ENCODE results near the gene HTT.

The HTT gene

DNA sequence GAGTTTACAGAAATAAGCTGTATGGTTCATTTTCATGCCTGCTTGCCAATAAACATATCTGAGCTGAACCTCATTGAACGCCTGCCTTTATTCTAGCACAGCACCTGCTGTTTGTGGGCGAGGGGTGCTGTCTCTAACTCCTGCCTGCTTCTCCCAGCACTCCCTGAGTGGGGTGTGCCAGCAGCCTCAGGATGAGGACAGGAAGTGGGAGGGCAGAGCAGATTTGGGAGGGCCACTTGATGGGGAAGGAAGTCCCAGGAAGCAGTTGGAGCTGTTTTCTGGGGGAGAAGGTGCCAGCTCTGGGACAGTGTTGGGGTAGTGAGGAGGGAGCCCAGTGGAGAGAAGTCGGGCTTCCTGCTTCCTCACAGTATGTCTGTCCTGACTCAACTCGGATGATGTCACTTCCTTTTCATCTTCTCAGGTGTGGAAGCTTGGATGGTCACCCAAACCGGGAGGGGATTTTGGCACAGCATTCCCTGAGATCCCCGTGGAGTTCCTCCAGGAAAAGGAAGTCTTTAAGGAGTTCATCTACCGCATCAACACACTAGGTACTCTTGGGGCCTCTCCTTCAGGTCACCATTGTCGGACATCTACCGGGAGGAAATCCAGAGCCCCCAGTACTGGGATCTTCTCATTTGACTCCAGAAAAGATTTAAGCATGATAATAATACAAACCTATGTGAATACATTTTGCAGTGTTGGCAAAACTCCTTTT lies 145.4 kb downstream of the HTT start:
- DNase-seq (ENCODE audit: low spot score): no peak

DNA sequence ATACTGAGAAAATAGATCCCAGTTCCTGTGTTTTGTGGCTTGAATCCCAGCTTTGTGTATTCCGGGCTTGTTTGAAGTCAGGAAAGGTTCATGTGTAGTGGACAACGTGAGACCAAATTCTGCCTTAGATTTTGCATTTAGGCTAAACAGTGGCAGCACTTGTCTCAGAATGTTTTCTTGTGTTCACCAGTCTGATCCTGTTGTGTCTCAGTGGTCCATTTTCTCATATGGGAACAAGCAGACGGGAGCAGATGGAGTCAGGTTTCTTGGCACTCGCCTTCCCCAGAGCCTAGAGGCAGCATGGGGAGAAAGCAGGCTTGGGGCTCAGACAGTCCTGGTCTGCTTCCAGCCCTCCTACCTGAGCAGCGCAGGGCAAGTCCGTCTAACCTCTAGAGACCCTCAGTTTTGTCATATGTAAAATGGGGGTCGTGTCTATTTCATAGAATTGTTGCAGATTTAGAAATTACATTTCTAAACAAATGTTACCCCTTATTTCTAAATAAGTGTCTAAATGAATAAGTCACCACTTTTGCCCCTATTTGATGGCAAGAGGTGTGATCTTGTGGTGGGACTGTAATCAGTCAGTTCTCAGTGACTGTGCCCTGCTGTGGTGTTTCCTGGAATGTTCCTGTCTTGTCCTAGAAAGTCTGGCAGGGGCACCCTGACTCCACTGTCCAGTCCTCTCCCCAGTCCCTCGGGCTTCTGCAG lies 146.1 kb downstream of the HTT start:
- DNase-seq (ENCODE audit: low spot score): no peak

DNA sequence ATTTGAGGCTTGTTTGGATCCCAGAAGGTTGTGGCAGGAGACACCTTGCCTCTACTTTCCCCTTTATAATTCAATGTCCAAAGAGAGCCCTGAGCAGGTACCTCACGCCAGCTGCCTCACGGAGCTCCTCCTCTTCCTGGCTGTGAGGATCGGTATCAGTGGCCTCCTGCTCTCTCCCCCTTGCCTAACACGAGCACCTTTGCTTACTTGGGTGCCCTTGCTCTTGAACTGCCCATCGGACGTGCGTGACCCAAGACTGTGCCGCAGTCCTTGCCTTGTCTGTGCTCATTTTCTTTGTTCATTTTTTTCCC lies 146.7 kb downstream of the HTT start:
- DNase-seq (ENCODE audit: low spot score): no peak

DNA sequence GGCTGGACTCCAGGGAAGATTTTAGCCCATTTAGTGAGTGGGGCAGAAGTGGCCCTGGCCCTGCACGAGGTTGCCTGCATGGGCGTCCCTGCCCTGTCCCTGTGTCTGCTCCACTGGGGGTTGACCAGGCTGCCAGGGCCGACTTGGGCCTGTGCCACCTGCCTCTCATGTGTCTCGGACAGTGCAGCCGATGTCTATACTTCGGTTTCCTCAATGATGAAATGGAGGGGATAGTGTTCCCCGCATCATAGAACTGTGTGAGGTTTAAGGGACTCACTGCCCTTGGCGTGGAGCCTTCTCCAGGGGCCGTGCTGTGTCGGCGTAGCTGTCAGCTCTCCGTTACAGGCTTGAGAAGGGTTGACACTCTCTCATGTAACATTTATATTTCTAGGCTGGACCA lies 147.5 kb downstream of the HTT start:
- DNase-seq (ENCODE audit: low spot score): no peak

DNA sequence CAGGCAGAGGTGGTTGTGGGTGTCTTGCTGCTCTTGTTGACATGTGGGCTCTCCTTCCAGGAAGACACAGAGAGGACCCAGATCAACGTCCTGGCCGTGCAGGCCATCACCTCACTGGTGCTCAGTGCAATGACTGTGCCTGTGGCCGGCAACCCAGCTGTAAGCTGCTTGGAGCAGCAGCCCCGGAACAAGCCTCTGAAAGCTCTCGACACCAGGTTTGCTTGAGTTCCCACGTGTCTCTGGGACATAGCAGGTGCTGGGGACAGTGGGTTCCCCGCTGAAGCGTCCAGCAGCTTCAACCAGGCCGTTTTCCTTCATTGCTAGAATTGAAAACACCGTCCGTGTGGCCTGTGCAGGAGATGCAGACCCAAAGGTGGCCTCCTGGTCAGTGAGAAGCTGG lies 148.9 kb downstream of the HTT start:
- DNase-seq (ENCODE audit: low spot score): no peak

DNA sequence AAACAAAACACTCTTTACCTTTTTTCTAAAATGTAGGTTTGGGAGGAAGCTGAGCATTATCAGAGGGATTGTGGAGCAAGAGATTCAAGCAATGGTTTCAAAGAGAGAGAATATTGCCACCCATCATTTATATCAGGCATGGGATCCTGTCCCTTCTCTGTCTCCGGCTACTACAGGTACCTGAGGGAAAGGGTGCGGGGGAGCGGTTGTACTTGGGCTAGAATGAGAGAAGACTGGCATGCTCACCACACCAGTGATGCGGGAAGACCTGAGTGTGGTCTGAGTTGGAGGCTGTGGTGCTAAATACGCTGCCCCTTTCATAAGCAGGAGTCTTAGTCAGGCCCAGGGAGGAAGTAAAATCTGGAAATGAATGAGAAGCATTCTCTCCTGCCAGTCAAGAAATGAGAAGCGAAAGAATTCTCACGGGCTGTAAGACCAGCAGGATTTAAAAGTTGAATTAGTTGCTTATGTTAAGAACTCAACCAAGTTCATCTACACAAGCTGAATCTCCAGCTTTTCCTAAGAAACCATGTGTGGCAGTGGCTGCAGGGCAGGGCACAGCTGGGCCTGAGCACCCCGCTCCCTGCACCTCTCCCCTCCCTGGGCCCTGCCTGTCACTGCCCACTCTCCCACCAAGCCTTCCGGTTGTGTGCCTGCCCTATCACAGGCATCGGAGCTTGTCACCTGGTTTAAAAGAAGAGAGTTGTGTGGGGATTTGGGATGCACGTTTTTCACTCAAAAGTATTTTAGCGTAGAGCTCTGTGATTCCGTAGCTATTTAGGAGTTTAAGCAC lies 149.7 kb downstream of the HTT start:
- no peak for DNase-seq (ENCODE audit: low spot score)

DNA sequence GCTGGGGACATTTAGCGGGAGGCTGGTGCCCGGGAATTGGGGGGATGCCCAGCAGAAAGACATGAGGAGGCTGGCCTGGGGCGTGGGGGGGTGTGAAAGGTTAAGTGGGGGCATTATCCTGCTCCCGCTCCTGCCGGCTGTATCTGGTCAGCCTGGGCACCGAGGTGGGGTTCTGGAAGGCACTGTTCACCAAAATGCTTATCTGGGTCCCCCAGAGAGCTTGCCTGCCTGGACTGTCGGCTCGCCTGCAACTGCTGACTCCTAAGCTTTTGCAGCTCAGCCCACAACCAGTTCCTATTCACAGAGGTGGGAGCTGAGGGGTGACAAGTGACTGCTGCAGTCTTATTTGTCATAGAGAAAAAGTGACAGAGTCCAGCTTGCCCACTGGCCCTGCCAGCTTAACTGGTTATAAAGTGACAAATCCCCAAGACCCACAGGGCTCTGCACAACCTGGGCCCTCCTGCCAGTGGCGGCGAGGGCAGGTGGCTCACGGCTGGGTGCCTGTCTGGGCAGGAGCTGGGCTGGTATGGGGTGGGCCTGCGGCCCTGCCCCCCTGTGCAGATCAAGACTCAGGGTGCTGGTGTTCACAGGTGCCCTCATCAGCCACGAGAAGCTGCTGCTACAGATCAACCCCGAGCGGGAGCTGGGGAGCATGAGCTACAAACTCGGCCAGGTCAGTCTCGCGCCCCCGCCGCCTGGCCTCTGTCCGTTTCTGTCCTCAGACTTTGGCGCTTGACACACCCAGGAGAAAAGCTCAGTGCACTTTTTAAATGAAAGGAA lies 150.8 kb downstream of the HTT start:
- no peak for DNase-seq (ENCODE audit: low spot score)

DNA sequence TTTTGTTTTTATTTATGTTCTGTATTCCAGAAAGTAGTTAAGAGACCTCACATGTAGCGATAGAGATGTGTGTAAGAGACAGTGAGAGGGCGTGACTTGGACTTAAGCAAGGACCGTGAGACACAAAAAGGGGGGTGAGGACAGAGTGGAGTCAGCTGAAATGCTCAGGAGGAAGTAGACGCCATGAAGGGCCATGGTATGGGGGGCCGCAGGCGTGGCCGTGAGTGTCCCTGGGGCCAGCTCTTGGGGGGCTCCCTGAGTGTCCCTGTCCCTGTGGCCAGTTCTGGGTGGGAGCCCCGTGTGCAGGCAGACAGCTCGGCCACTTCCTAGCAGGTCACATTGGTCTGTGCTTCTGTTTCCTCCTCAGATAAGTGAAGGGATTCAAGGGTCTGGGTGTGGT lies 151.5 kb downstream of the HTT start:
- DNase-seq (ENCODE audit: low spot score): no peak

DNA sequence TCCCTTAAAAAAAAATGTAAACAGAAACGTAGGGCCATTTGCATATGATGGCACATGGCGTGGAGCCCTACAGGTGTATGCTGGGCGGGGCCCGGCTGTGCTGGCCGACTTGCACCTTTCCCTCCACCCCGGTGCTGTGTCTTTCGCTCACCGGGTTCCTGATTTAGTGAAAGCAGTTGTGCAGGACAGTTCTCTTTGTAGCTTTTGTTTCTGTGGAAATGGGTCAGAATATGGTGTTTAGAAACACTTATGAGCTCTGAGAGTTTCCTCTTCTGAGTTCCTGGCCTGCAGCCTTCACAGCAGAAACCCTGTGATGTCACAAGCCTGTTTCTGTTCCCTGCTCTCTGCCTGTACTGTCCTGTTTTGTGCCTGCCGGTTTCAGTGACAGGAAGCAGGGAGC lies 152.0 kb downstream of the HTT start:
- DNase-seq (ENCODE audit: low spot score): no peak

DNA sequence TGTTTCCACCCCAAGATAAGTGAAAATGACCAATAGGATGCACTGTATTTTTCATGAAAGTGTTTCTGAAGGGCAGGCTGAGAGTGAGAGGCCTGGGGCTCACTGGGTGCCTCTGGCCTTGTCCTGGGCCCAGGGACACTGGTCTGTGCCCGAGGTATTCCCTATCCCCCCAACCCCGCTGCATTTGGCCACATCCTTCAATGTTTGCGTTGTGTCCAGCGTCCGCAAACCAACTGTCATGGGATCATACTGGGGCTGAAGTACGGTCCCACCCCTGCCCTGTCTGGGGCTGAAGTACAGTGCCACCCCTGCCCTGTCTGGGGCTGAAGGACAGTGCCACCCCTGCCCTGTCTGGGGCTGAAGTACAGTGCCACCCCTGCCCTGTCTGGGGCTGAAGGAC lies 152.5 kb downstream of the HTT start:
- DNase-seq (ENCODE audit: low spot score): no peak

DNA sequence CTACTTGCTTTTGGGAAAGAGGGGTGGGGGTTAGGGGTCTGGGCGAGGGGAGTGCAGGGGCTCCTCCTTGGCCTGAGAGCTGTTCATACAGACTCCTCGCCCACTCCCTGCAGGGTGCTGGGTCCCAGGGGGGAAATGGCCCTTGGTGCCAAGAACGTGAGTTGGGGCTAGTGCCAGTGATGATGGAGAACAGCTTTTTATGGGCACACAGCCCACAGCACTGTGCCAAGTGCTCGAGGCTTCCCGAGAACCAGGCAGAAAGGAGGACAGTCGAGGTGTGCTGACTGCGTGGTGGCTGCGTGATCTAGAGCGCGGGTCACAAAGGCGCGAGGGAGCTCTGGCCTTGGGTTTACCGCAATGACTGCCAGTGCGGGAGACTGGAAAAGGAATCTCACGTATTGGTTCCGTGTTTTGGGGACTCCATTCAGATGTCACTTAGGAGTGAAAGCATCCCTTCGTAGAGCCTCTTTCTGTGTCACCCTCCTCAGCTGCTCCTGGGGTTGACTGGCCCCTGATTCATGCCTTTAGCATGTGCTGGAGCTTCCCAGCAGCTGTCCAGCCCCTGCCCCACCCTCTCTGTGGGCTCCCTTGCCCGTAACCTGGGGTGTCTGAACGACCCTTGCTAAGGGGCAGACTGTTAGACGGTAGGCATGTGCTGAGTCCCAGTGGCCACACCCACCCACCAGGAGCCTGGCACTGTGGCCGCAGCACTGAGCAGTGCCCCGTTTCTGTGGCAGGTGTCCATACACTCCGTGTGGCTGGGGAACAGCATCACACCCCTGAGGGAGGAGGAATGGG lies 153.6 kb downstream of the HTT start:
- no peak for DNase-seq (ENCODE audit: low spot score)

DNA sequence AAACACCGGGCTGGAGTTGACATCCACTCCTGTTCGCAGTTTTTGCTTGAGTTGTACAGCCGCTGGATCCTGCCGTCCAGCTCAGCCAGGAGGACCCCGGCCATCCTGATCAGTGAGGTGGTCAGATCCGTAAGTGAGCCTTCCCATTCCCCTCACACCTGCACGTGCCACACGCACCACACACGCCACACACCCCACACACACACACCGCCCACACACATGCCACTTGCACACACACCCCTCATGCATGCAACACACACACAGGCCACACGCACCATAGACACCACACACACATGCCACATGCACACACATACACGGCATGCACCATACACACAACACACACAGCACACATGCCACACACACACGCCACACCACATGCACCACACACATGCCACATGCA lies 154.4 kb downstream of the HTT start:
- DNase-seq (ENCODE audit: low spot score): no peak

DNA sequence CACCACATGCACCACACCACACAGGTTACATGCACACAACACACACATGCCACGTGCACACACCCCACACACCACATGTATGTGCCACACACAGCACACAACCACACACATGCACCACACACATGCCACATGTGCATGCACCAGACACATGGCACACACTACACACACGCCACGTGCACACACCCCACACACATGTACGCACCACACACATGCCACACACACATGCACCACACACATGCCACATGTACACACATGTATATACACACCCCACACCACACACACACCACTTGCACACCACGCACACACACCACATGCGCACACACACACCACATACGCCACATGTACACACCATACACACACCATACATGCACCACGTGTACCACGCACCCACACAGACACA lies 154.8 kb downstream of the HTT start:
- DNase-seq (ENCODE audit: low spot score): no peak

DNA sequence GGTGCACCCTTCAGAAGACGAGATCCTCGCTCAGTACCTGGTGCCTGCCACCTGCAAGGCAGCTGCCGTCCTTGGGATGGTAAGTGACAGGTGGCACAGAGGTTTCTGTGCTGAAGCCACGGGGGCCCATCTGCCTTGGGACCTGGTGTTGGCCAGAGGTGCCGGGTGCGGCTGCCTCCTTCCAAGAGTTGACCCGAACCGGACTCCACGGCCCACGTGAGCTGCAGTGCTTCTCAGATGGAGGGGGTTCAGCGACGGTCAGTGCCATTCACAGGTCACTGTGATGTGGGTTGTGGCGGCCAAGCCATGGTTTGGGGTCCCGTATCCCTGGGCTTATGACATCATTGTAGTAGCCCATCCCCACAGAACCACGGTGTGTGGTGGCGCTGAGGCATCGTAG lies 155.5 kb downstream of the HTT start:
- DNase-seq (ENCODE audit: low spot score): no peak

DNA sequence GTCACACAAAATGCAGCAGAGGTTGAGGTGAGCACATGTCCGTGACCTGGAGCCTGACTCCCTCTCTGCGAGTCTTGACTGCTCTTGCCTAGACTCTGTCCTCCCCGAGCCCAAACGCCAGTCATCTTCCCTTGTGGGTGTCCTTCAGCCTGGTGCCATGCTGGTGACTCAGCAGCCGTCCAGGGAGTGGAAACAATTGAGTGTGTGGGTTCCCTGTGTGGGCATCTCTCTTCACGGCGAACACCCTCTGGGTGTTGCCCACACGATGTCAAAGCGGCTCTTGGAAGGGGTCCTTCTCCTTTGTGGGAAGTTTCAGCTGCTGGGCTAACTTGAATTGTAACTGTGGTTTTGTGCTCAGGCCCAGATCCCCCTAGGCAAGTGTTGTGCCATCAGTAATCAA lies 157.0 kb downstream of the HTT start:
- no peak for DNase-seq (ENCODE audit: low spot score)

DNA sequence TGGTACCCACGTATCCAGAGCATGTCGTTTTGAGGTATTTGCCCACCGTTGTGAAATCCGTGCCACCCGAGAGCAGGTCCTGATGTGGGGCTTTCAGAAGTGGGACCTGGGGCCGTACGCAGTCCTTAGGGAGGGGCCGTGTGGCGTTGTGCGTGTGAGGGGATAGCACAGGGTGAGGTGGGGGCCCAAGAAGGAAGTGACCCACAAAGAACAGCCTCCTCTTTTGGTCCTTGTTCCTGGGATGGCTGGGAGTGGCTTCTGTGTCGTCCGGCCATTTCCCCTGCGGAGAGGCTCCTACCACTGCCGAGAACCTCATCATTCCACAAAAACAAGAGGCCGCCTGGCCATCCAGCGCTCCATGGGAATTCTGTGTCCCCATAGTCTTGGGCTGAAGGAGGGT lies 157.5 kb downstream of the HTT start:
- DNase-seq (ENCODE audit: low spot score): no peak

DNA sequence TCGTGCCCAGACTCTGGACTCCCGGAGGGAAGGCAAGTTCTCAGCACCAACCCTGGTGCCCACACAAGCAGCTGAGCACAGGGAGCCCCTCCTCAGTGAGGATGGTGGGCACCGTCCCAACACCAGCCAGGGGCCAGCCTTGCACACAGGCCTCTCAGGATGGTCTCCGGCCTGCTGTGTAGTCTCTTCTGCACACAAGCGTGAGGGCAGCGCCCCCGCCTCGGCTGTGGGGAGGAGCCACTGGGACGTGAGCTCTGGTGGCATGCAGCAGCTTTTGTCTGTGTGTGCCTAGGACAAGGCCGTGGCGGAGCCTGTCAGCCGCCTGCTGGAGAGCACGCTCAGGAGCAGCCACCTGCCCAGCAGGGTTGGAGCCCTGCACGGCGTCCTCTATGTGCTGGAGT lies 158.4 kb downstream of the HTT start:
- DNase-seq (ENCODE audit: low spot score): no peak

DNA sequence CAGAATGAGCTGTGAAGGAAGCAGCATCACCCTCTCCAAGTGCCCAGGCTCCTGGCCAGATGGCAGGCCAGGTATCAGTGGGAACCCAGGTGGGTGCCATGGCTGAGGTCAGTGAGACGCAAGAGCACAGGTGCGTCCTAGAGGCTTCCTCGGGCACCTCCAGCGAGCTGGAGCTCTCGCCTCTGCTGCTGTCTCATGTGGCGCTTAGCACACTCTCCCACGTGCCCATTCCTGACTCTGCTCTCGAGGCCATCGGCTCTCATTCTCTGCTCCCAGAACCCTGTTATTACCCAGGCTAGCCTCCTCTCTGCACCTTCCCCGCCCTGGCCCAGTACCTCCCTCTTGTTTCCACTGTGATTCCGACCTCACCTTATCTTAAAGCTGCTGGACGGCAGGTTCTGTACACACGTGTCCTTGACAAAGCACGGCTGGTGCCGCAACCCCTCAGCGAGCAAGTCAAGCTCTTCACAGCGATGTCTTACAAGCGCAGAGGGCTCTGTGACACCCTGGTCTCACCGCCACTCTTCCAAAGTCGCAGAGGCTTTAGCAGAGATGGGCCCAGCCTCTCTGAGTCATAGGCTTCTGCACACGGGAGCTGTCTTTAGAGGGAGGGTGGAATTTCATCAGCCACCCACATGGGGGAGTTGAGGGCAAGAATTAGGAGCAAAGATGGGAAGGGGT lies 159.1 kb downstream of the HTT start:
- DNase-seq (ENCODE audit: low spot score): no peak

DNA sequence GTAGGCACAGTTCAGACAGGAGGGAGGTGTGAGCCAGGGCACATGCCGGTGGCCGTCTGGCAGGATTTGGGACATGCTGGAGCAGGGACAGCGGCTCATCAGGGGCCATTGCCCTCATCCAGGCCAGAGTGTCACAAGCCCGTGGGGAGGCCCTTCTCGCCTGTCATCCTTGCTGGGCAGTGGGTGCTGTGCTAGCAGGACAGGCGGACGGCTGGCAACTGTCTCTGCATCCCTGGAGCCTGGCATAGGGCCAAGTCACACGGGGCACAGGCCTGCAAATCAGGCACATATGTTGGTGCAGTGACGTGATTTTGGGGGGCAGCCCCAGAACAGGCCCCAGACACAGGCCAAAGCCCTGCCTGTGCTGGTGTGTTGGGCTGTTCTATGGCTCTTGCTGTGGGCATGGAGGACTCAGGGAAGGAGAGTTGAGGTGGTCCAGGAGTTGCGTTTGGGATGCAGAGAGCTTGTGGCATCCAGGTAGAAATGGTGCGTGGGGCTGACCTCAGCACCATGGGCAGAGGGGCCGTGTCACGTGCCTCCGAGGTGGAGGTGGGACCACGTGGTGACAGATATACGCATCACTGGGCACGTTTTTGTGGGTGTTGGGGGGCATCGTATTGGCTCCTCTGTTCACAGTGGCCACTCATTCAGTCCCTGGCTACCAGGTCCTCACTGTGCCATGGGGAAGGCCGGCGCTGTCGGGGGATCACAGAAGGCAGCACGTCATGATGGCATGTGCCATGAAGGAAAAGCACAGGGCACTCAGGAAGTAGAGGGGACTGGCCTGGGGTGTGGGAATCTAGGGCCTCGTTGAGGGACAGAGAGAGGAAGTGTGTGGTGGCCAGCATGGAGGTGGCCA lies 159.9 kb downstream of the HTT start:
- DNase-seq (ENCODE audit: low spot score): no peak

DNA sequence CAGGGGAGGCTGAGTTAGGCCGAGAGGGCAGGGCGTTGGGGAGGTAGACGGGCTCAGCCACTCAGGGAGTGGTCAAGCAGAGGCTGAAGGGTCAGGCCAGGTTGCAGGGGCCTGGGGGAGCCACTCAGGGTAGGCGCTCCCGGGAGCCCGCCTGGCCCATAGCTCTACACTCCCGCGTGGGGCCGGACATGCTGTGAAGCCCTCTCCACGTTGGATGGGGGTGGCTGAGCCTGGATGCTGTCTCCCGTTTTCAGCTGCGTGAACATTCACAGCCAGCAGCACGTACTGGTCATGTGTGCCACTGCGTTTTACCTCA lies 160.5 kb downstream of the HTT start:
- no peak for DNase-seq (ENCODE audit: low spot score)
